Activated CD8-positive, alpha-beta T cell treated with anti-CD3 and anti-CD28 coated beads for 36 hours (primary cell): Measurements from ENCODE around the gene PDZD2. TPM values are rescaled to one million over a fixed set of nuclear protein-coding genes. Genes with fewer than 3 reads are reported as not detected.

Experiments used
- ATAC-seq: fragments of 200-7000 bp; cut with Tn5 transposase; one replicate; pipeline ENCODE4 v1.10.0; 2021; ENCODE audit warnings: mild to moderate bottlenecking, moderate library complexity
- CTCF ChIA-PET: fragments of 350-600 bp; sonication (Branson Sonifier 250); formaldehyde crosslinking; loops from one replicate; lab custom pipeline; 2021; ENCODE audit warnings: antibody characterized with exemption; lab: Charles Lee
- POLR2A ChIA-PET: fragments of 350-600 bp; sonication (Branson Sonifier 250); formaldehyde crosslinking; loops from one replicate; lab custom pipeline; 2021; ENCODE audit warnings: antibody characterized with exemption; lab: Charles Lee
- DNase-seq: peaks from one replicate; pipeline ENCODE4 v3.0.0-alpha.2; 2020
- H3K27ac Mint-ChIP-seq: one replicate; pipeline ENCODE4 v1.8.0; 2021; ENCODE audit warnings: mild to moderate bottlenecking, mixed read lengths
- H3K27me3 Mint-ChIP-seq: one replicate; pipeline ENCODE4 v1.8.0; 2021; ENCODE audit warnings: mixed read lengths
- H3K36me3 Mint-ChIP-seq: one replicate; pipeline ENCODE4 v1.8.0; 2021; ENCODE audit warnings: low read depth, mixed read lengths
- H3K4me1 Mint-ChIP-seq: one replicate; pipeline ENCODE4 v1.8.0; 2021; ENCODE audit warnings: low read depth, mixed read lengths
- H3K4me3 Mint-ChIP-seq: one replicate; pipeline ENCODE4 v1.8.0; 2021; ENCODE audit warnings: mild to moderate bottlenecking, moderate library complexity, mixed read lengths
- H3K9me3 Mint-ChIP-seq: one replicate; pipeline ENCODE4 v1.8.0; 2021; ENCODE audit warnings: mixed read lengths
- CTCF ChIP-seq: fragments of 200-600 bp; IDR thresholded peaks from one replicate; pipeline ENCODE4 v1.8.0; 2022; ENCODE audit warnings: antibody characterized with exemption, mild to moderate bottlenecking
- intact Hi-C: fragments of 100-400 bp; cut with micrococcal nuclease; formaldehyde crosslinking; loops from one replicate; pipeline ENCODE4 v1.10.0; 2022
- total RNA-seq, 2 experiments: library from RNA; stranded (reverse); gene quantifications; one replicate each; pipeline ENCODE4 v1.2.3, GENCODE V29; 2021

The PDZD2 gene
- total RNA-seq, 2 experiments from 2014 or later: not detected

GRCh38 chr5:31867219-31867618 lies 228.3 kb downstream of the PDZD2 start:
- intact Hi-C loops: no loop called here
- POLR2A ChIA-PET: interaction anchor here (1.7 kb wide), 1 partner anchor 12 kb away, joined by 6 read pairs; no protein-coding TSS in a partner anchor
- DNase-seq (no peak), ATAC-seq (no peak)
- Mint-ChIP-seq H3K36me3 (no peaks in the 10 kb centered on the region), H3K27ac (no peak overlapping the region), H3K4me3 (no peak overlapping the region), H3K27me3 (peaks cover 2% of the 10 kb centered on the region), H3K4me1 (peaks cover 20% of the 10 kb centered on the region), H3K9me3 (no peaks in the 10 kb centered on the region)
- TF ChIP-seq CTCF: no peak
- CTCF ChIA-PET: interaction anchor here (2.2 kb wide), 1 partner anchor 226 kb away, joined by 7 read pairs; no protein-coding TSS in a partner anchor

- no peak for TF ChIP-seq CTCF
- intact Hi-C loops: no loop called here
These were observed 241.5 kb downstream of the PDZD2 start for GRCh38 chr5:31880449-31880848.

GRCh38 chr5:31884896-31885295 lies 246.0 kb downstream of the PDZD2 start:
- Mint-ChIP-seq H3K4me3 (no peak overlapping the region), H3K9me3 (no peaks in the 10 kb centered on the region), H3K36me3 (no peaks in the 10 kb centered on the region), H3K4me1 (no peaks in the 10 kb centered on the region), H3K27me3 (no peaks in the 10 kb centered on the region), H3K27ac (no peak overlapping the region)
- ChIA-PET CTCF (no interaction called here), POLR2A (no interaction called here)
- DNase-seq (no peak), ATAC-seq (no peak)
- intact Hi-C loops: no loop called here
- no peak for TF ChIP-seq CTCF

More at GRCh38 chr5:31880449-31880848, 241.5 kb downstream of the PDZD2 start:
- no peak overlapping the region for H3K4me3 Mint-ChIP-seq
- no peaks in the 10 kb centered on the region for H3K9me3 Mint-ChIP-seq
- ChIA-PET POLR2A (interaction anchor here (0.7 kb wide), 1 partner anchor 38 kb away, joined by 3 read pairs; no protein-coding TSS in a partner anchor), CTCF (no interaction called here)
- ATAC-seq (no peak), DNase-seq (no peak)
- no peaks in the 10 kb centered on the region for H3K36me3 Mint-ChIP-seq
- H3K27ac Mint-ChIP-seq: no peak overlapping the region
- H3K27me3 Mint-ChIP-seq: no peaks in the 10 kb centered on the region
- H3K4me1 Mint-ChIP-seq: no peaks in the 10 kb centered on the region

GRCh38 chr5:31886206-31886605 lies 247.3 kb downstream of the PDZD2 start:
- CTCF ChIA-PET: no interaction called here
- H3K4me1 Mint-ChIP-seq: no peaks in the 10 kb centered on the region
- TF ChIP-seq CTCF: no peak
- intact Hi-C loops: no loop called here
- H3K27me3 Mint-ChIP-seq: no peaks in the 10 kb centered on the region
- no peaks in the 10 kb centered on the region for H3K9me3 Mint-ChIP-seq
- H3K4me3 Mint-ChIP-seq: no peak overlapping the region
- DNase-seq (no peak), ATAC-seq (no peak)
- H3K36me3 Mint-ChIP-seq: no peaks in the 10 kb centered on the region
- POLR2A ChIA-PET: no interaction called here
- H3K27ac Mint-ChIP-seq: no peak overlapping the region

GRCh38 chr5:31887556-31887955 lies 248.6 kb downstream of the PDZD2 start:
- no peaks in the 10 kb centered on the region for H3K4me1 Mint-ChIP-seq
- TF ChIP-seq CTCF: no peak
- intact Hi-C loops: no loop called here
- H3K36me3 Mint-ChIP-seq: no peaks in the 10 kb centered on the region
- no peak overlapping the region for H3K4me3 Mint-ChIP-seq
- ChIA-PET CTCF (no interaction called here), POLR2A (no interaction called here)
- H3K27me3 Mint-ChIP-seq: no peaks in the 10 kb centered on the region
- DNase-seq (no peak), ATAC-seq (no peak)
- no peak overlapping the region for H3K27ac Mint-ChIP-seq
- H3K9me3 Mint-ChIP-seq: no peaks in the 10 kb centered on the region
